ENCODE data around the gene GRIP2.

The GRIP2 gene

DNA sequence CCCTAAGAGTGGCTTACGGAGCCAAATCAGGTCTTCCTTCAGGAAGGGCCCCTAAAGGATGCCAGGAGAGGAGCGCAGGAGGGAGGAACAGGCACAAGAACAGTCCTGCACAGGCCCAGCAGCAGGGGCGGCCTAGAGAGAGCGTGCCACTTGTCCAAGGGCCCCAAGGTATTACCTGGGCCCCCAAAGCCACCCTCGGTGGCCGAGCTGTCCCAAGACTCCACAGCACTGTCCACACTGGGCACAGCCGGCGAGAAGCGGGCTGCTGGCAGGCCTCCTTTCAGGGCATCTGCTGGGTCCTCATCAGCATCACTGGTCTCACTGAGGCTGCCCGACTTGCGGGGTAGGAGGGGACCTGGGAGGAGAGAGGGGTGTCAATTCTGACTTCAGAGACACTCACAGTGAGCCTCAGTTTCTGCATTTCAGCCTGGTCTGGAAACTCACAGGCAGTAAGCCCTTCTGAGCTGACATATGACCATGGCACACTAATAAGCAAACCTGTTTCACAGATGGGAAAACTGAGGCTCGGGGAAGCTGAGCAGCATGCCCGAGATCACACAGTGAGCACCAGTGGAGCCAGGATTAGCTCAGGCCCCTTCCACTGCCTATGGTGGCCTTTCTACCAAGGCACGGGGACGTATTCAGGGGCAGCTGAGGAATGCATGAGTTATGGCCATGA is 33.4 kb downstream of the GRIP2 start:
- no peak for DNase-seq (ENCODE audit: low read depth in 2 of 2)

DNA sequence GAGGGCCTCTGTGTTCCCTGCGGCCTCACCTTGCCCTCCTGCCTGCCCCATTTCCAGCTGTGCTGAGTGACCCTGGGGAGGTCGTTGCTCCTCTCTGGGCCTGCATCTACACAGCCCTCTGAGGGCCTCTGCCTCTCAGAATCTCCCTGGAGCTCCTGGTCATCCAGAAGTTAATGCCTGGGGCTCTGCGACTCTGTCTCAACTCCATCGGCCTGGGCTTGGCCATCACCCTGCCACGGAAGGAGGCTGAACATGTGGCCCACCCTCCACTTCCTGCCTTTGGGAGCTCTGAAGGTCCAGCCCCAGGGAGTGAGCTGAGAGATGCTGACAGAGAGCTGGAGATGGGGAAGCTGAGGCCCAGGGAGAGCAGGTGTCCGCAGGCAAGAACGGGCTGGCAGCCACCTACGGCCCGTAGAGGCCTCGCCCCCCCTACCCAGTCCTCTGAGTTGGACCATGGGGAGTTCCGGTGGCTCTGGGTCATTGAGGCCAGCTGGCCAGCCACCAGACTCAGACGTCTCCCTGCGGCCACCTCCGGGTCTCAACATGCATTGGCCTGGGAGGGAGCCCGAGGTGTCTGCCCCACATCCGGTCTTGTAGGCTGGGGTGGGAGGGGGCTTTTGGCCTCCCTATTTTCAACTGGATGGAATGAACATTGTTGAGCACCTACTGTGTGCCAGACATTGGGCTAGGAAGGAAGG is 34.2 kb downstream of the GRIP2 start:
- no peak for DNase-seq (ENCODE audit: low read depth in 2 of 2)

DNA sequence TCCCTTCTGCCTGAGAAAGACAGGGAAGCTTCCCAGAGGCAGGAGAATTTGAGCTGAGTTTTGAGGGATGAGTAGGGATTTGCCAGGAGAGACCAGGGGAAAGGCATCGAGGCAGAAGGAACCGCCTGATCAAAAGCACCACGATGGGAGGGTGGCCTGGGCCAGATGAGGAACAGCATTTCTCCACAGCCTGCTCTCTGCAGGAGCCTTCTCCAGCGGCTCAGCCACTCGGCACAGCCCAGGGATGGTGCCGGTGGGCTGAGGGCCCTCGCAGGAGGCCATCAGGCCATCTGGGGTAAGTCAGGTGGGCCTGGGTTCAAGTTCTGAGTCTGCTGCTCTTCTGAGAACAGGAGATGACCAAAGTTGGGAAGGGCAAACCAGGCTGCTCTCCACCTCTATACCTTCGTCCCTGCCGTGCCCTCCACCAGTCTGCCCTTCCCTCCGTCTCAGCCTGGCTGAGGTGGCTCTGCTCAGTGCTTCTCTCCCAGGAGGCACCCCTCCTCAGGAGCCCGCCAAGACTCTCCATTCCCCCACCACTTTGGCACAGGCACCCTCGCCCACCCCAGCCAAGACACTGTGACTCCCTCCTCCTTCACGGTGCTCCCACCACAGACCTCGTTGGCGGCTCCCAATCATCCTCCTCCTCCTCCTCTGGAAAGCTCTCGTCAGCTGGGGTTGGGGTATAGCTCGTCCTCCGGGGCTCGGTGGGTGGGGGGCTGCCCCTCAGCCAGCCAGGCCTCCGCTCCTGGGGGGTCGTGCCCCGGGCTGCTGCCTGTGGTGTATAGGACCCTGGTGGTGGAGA is 34.9 kb downstream of the GRIP2 start:
- no peak for DNase-seq (ENCODE audit: low read depth in 2 of 2)

DNA sequence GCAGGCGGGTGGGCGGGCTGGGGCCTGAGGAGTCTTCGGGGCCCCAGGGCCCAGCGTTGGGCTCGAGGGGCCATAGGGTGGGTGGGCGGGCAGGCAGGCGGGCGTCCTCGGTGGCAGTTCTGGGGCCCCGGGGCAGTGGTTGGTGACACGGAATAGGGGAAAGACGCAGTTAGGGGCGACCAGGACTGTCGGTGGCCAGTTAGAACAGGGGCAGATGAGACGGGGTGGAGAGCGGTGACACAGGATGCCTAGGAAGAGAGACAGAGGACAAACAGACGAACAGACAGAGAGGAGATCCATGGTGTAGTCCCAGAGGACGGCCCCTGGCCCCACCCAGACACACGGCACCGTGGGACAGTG is 36.5 kb downstream of the GRIP2 start:
- DNase-seq (ENCODE audit: low read depth in 2 of 2), result no peak

DNA sequence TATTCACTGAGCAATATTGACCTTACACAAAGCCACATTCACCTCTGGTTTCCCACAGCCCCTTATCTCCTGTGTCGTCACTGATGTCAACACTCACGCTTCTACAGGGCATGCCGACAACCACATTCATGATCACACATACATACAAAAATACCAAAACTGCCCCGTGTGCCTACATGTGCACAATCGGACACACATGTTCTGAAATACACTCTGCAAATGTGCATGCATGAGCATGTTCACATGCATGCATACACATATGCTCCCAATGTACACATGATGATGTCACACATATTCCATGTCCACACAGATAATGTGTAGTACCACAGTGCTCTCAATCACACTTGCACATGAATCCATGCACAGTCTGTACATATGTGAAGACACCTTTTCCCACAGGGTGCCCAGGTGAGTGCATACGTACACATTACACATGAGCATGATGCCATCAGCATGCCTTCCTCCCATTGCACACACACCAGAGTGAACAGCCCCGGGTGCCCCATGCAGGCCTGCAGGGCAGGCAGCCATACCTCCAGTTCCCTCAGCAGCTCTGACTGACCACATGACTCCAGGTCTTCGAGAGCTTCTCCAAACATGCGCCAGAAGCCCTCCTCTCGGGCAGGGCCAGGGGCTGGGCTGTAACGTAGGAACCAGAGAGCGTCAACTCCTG is 37.0 kb downstream of the GRIP2 start:
- no peak for DNase-seq (ENCODE audit: low read depth in 2 of 2)

DNA sequence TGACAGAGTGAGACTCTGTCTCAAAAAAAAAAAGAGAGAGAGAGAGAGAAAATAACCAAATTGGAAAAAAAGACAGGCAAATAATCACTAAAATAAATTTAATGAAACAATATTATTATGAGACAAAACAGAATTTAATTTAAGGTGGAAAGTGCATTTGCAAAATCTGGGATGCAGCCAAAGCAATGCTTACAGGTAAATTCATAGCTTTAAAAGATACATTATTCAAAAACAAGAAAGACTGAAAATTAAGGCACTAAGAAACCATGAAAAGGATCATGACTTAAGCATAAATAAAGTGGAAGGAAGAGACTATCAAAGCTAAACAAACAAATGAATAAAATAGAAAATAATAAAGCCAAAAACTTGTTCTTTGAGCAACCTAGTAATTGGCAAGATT is 37.7 kb downstream of the GRIP2 start:
- no peak for DNase-seq (ENCODE audit: low read depth in 2 of 2)

DNA sequence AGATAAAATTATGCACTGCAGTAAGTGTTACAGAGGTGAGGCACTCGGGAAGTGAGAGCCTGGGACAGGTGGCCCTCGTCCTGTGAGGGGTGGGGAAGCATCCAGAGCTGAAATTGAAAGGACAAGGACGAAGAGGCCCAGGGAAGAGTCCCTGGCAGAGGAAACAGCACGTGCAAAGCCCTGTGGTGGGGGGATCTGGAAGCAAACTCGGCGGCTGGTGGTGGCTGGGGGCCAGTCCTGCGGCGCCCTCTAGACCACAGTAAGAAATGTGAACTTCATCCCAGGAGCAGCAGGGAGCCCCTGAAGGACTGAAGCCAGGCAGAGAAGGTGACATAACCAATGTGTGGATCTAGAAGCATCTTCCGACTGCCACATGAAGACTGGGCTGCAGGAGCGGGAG is 42.8 kb downstream of the GRIP2 start:
- no peak for DNase-seq (ENCODE audit: low read depth in 2 of 2)

DNA sequence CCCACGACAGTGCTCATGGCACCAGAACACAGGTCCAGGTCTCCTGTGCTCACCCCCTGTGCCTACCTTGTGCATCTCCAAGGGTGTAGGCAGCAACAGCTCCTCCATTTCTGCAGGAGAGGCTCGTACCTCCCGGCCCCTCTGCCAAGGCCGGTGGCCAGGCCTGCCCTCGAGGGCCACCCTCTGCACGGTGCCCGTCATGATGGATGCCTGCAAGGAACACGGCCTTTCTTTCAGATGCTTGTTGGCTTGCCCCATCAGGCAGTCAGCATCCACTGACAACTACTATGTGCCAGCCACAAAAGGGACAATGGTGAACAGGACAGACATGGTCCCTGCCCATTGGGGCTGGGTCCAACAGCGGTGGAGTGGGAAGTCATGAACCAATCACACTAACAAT is 43.8 kb downstream of the GRIP2 start:
- no peak for DNase-seq (ENCODE audit: low read depth in 2 of 2)

DNA sequence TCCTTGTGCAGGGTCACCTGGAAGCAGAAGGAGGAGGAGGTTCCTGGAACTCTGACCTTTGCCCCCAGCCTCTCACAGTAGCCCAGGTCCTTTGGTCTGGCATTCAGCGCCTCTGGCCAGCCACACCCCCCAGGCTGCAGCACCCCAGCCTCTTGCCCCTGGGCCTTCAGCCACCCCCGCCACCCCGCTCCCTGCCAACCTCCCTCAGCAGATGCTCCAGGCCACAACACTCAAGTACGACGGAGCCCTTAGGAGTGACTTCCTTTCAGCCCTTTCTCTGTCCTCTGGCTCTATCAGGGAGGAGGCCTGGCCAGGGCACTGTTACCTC is 45.2 kb downstream of the GRIP2 start:
- DNase-seq (ENCODE audit: low read depth in 2 of 2), result no peak

DNA sequence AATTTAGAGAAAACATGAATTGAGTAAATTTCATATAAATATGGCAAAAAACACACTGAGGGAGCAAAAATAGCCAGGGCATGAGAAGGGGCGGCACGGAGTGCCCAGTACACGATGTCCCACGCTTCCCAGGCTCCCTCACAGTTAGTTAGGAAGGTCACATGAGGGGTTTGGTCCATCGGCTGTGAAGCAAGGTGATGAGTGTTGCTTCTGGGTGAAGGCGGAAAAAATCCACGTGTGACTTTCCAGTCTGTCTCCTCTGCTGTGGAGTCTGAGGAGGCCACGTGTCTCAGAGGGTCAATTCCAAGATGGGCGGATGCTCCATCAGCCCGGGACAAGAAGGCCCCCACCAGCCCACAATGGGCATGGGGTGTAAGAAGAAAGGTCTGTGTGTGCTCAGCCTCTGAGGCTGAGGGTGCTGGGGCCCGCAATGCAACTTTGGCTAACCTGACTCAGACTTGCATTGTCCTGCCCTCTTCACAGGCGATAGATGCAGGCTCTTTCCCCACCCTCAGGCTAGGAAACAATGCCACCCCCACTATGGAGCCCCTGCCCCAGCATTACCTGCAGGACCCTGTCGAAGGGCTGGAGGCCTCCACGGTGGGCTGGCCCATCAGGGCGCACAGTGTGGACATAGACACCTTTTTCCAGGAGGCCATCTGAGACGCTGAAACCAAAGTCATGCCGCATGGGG is 45.7 kb downstream of the GRIP2 start:
- DNase-seq (ENCODE audit: low read depth in 2 of 2), result no peak

DNA sequence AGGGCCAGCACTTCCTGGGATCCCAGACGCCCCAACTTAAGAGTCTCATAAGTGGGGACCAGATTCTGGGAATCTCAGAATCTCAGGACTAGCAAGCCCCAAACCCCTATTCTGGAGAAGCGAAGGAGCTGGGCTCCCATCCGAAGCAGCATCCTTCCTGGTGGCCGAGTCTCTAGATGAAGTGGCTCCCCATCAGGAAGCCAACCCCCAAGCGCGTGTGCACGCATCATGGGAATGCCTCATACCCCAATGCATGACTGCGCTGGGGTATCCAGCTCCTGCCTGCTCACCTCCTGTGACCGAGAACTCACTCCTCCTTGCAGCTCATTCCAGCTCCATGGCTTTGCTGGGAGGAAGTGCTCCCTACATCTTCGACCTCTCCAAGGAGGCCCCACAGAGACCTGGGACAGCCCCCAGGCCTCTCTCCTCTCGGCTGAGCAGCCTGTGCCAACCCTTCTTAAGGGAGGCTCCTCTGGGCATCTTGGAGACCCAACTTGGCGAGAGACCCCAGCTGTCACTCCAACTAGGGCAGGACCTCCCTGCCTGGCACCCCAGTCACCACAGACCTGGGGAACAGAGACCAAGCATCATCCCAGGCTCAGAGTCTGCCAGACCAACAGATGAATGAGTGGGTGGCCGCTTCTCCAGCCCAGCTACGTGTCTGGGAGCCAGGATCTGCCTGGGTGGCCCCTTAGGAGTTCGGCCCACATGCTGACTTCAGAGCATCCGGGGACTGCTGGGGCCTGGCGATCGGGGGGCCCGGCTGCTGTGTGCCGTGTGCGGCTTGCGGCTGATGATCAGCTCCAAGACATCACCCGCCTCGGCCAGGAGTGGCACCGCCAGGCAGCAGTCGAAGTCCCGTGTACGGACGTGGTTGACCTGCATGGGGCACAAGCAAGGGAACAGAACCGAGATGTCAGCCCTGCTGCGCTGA is 46.9 kb downstream of the GRIP2 start:
- DNase-seq (ENCODE audit: low read depth in 2 of 2), result no peak

DNA sequence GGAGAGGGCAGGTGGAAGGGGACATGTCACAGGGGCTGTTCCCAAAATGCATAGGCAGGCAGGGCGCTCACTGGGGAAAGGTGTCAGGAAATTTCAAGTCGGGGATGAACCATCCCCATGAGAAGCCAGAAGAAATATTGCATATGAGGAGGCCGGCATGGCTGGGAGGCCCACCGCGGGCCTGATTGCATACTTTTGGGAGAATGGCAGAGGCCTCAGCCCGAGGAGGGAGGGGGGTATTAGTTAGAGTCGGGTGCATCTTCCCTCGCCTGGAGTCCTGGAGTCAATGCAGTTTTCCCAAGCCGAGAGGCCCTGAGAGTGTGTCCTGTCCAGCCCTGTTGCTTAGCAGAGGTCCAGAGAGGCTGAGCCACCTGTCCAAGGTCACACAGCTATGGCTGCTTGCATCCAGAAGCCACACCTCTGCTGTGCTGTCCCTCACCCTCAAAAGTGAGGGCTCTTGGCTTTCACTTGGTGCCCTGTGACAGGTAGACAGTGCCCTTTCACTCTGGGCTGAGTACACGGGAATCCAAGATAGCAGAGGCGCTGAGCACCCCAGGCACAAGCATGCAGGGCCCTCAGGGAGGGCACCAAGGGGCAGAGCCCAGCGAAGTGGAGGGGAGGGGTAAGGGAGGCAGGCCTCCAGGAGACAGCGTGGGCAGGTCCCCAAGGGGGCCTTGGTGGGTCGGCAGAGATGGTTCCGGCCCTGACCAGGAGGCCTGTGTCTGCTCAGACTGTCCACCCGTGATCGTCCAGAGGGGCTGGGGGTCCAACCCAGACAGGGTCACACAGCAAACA is 48.5 kb downstream of the GRIP2 start:
- DNase-seq (ENCODE audit: low read depth in 2 of 2), result no peak

DNA sequence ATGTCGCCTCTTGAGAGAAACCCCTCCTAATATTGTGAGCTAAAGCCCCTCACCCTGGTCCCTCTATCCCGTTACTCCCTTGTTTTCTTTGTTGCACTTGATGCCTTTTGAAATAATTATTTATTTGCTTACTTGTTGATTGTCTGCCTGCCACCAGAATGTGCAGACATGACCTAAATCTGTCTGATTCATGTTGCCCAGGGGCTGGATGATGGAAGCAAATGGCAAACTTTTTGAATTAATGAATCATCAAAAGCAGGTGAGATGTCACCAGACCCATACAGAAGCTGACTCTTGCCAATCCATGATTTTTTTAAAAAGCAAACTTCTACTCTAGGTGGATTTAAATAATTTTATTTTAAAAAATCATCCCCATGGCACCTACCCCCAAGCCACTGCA is 49.3 kb downstream of the GRIP2 start:
- no peak for DNase-seq (ENCODE audit: low read depth in 2 of 2)

DNA sequence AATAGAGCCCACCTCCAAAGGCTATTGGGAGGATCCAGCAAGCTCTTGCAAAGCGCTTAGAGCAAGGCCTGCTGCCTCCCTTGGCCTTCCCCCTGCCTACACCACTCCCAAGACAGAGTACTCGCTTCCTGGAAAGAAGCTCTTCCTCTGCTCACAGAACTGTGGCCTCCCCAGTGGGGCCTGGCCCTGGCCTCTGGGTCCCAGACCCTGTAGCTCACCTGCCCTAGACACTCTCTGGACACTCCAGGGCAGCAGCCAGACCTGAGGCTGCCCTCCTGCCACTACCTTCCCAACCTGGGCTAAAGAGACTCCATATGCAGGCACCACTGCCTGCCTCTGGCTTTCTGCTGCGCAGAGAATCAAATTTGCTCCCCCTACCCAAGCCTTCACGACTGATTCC is 49.9 kb downstream of the GRIP2 start:
- no peak for DNase-seq (ENCODE audit: low read depth in 2 of 2)

DNA sequence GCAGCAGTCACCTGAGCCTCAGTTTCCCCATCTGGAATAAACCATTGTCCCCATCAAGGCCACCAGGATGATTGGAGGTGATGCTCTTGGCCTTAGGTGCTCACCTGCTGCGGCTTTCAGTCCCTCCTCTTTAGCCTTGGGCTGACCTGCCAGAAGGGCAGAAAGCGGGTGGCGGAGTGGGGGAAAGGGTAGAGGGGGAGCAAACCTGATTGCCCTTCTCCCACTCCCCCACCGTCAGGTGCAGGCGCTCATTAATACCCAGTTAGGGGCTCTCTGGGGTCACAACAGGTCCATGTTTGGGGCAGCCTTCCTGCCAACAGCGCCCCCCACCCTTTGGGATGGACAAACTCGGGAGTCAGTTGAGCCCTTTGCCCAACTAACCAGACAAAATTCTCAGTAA is 50.5 kb downstream of the GRIP2 start:
- no peak for DNase-seq (ENCODE audit: low read depth in 2 of 2)

DNA sequence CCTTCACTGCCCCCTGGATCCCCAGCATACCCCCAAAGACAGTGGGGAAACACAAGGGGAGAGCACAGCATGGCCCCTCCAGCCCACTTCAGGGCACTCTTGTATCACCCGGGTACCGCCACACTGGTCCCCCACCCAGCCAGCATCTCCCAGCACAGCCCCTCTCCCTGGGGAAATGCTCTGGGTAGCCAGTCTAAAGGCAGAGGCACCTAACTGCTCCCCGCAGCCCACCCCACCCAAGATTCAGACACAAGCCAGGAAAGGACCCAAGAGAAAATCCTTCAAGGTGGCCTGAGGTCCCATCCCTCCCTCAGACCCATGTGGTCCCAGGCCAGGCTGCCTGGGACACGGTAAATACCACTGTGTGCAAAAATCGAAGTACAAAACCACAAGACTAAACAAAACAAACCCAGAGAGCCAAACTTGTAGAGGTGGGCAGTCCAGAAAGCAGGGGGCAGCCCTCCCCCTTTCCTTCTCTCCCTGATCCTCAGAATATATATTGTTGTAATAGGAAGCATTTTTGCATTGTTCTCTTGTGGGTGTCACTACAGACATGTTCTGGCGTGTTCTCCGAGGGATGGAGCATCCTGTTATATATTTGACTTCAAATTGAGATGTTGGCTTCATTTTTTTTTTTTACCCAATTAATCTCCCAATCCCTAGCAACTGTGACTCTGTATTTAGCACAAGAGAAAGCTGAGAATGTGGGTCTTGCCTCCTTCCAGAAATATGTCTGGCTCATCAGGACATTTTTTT is 51.7 kb downstream of the GRIP2 start:
- DNase-seq (ENCODE audit: low read depth in 2 of 2), result no peak

DNA sequence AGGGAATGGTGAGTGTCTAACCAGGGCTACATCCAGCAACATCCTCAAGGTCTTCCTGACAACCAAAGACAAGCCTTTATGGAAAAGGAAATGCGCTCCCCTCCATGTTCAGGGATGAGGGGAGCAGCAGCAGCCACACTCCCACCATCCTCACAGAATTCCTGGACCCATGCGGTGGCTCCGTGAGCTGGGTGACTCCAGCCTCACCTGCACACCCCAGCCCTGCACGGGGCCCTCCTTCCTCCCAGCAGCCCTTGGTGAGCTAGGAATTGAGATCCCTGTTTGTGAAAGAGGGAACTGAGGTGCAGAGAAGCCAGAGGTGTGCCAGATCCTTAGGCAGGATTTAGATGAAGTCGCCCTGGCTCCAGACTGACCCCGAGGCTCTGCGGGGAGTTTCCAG is 52.3 kb downstream of the GRIP2 start:
- no peak for DNase-seq (ENCODE audit: low read depth in 2 of 2)

DNA sequence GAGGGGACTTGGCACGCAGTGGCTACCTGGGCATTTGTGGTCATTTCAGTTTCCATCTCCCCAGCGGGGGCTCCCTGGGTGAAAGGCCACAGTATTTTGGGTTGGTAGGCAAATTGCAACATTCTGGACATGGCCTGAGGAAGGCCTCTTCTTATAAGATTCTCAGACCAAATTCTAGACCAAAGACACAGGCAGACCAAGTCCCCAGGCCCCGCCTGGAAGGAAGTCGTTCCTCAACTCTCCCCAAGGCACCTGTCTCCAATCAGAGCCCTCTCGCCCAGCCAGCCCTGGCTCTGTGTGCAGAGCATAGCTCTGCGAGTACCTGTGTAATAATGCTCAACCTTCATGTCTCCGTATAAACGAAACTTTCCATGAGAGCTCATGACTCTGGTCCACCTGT is 53.1 kb downstream of the GRIP2 start:
- no peak for DNase-seq (ENCODE audit: low read depth in 2 of 2)

DNA sequence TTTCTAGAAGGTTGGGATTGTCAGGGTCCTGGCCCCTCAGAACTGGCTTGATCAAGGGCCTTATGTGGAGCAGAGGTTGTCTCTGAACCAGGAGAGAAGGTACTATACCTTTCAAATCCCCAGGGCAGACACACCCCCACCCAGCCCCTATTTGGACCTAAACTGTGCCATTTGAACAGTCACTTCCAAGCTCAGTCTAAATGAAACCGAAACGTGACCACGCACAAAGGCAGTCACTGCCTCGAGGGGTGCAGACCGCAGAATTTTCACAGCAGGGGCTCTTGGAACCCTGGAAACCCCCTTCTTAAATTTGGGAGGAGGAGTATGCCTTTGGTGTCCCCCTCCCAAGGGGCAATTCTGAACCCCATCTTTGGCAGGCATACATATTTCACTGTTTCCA is 53.7 kb downstream of the GRIP2 start:
- no peak for DNase-seq (ENCODE audit: low read depth in 2 of 2)
